HPDE6-E6E7 (cell line): Measurements from ENCODE around the gene SMIM35.
"Not testable (repeated sequence)": the region's sequence is repeated elsewhere in the genome, so short reads cannot be mapped to it uniquely, and the experiment has no call there.

Source experiments
- DNase-seq: peaks from one replicate; pipeline ENCODE4 v3.0.0; 2011; ENCODE audit warnings: missing footprints; ENCODE audit errors: extremely low spot score

The SMIM35 gene

DNA sequence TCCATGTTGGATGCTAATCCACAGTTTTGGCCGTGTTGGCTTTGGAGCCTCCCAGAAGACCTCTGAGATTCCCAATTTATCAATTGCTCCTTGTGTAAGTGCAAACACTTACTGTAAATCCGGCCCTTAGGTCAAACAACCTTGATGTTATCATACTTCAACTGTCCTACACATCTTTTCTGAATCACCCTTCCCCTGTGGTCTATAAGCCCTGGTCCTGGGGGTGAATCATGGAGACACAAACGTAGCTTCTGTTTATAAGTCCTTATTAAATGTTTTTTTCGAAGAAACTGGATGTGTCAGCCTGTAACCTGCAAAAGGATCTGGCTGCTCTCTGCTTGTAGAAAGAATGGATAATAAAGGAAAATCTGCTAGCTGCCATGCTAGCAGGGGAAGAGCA is 102.3 kb downstream of the SMIM35 start:
- DNase-seq, result no peak

DNA sequence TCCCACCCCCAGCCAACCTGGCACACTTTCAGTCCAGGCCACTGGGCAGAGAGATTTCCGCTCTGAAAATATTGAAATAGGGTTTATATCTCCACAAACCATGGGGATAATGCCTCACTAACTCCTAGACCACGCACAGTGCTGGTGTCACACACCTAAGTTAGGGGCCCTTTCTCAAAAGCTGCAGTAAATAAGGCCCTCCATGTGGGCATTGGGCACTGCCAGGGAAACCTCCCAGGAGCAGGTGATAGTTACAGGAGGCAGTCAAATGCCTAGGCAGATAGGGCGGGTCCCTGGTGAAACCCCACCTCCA is 103.6 kb downstream of the SMIM35 start:
- no peak for DNase-seq

DNA sequence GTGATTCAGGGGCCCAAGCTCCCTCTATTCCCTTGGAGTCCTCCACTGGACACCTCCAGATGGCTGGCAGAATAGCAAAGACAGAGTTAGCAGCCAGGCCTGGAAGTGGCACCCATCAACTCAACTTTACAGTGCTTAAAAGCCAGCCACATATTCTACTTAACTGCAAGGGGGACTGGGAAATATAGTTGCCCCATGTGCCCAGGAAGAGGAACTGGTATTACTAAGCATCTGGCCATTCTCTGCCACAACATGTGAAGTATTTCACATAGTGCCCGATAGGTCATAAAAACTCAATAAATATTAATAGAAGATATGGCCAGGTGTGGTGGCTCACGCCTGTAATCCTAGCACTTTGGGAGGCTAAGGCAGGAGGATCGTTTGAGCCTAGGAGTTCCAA is 106.0 kb downstream of the SMIM35 start:
- DNase-seq, result no peak

DNA sequence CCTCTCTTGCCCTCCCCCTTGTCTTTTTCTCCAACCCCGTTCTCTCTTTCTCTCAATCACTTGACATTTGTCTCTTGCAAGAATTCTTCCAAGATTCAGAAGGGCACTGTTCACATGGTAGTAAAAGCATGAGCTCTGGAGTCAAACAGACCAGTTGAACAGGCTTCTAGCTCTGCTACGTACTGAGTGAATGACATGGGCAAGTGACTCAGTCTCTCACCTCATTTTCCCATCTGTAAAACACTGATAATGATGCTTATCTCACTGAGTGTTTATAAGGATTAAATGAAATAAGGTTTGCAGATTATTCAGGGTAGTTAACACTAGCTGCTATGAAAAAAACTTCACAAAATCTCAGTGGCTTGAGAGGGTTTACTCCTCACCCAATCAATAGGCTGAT is 106.5 kb downstream of the SMIM35 start:
- no peak for DNase-seq

DNA sequence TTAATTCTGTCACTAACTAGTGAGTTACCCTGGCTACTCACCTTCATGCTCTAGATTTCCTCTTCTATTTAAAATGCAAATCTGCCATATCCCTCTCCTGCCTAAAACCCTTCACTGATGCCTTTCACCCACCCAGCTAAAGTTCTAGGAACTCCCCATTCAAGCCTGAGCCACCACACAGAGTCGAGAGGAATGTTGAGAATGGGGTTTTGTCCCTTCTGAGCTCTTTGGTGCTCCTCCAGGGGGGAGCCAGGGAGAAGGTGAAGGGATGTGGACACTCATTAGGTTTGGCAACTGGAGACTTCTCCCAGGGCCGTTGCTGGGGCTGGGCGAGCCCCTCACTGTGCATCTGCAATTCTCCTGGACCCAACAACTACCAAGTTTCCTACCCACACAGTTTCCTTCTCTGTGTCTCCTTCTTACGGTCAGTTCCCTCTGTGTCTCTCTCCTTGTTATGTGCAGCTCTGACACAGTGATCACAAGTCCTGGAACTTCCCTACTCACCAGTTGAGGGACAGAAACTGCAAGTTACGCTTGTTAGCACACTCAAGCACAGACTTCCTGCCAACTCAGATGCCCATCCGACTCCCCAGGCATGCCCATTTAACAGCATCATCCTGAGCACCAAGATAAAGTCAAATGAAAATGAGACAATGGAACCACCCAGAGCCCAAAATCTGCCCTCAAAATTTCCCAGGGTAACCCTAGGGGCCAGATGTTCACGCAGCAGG is 107.1 kb downstream of the SMIM35 start:
- DNase-seq, result no peak

DNA sequence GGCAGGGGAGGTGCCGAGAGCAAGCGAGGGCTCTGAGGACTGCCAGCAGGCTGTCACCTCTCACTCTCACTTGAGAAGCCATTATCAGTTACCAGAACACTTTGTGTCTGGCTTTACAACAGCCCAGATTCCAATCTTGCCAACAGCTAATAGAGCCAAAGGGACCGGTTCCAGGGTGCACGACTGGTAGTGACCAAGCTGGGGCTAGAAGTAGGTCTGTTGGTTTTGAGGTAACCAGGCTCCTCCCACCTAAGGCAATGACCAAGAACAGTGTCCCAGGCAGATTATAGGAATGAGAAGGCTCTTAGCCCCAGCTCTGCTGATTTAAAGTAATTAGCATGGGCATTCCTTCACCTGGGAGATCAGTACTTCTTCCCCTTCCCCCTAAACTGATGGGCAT is 107.8 kb downstream of the SMIM35 start:
- DNase-seq, result no peak

DNA sequence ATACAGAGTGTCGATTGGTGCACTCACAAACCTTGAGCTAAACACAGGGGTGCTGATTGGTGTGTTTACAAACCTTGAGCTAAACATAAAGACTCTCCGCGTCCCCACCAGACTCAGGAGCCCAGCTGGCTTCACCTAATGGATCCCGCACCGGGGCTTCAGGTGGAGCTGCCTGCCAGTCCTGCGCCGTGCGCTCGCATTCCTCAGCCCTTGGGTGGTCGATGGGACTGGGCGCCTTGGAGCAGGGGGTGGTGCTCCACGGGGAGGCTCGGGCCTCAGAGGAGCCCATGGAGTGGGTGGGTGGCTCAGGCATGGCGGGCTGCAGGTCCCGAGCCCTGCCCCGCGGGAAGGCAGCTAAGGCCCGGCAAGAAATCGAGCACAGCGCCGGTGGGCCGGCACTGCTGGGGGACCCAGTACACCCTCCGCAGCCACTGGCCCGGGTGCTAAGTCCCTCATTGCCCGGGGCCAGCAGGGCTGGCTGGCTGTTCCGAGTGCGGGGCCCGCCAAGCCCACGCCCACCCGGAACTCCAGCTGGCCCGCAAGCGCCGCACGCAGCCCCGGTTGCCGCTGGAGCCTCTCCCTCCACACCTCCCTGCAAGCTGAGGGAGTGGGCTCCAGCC is 108.4 kb downstream of the SMIM35 start:
- DNase-seq, result not testable (repeated sequence)

DNA sequence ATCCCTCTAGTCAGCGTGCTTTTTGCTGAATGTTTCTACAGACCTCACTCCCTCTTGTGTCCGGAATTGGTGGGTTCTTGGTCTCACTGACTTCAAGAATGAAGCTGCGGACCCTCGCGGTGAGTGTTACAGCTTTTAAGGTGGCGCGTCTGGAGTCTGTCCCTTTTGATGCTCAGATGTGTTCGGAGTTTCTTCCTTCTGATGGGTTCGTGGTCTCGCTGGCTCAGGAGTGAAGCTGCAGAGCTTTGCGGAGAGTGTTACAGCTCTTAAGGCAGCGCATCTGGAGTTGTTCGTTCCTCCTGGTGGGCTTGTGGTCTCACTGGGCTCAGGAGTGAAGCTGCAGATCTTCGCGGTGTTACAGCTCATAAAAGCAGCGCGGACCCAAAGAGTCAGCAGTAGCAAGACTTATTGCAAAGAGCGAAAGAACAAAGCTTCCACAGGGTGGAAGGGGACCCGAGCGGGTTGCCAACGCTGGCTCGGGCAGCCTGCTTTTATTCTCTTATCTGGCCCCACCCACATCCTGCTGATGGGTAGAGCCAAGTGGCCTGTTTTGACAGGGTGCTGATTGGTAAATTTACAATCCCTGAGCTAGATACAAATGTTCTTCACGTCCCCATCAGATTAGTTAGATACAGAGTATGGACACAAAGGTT is 109.0 kb downstream of the SMIM35 start:
- not testable (repeated sequence) for DNase-seq

DNA sequence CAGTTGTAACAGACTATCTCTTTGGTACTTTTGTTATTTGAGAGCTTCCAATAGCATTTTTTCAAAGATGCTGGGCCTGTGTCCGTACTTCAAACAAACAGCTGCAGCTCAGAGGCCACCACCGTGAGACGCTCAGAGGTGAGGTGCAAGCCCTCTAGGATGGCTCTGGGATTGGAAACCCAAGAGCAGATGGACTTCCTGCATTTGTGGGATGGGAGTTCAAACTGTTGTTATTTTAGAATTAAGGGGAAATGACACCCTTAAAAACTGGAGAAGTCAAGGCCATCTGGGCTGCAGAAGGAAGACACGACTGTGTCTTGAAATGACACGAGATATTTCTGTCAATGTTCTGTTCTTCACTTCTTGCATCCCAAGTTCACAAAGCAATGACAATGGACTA is 109.7 kb downstream of the SMIM35 start:
- no peak for DNase-seq

DNA sequence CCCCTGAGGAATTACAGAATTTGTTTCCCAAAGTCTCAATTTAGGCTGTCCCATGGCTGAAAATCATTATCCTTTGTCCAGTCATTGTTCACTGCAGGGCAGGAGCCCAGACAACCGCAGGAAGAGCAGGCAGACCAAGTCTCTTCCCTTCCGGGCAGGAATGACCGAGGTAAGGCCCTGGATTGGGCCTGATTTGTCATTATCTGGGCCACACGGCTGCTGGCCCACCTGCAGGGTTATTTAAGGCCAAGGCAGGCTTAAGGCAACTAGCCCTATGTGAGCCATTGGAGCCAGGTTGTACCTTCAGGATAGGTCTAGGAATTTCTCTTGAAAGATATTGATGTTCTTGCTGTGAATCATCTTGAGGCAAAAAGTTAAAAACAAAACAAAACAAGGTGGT is 110.3 kb downstream of the SMIM35 start:
- DNase-seq, result no peak

DNA sequence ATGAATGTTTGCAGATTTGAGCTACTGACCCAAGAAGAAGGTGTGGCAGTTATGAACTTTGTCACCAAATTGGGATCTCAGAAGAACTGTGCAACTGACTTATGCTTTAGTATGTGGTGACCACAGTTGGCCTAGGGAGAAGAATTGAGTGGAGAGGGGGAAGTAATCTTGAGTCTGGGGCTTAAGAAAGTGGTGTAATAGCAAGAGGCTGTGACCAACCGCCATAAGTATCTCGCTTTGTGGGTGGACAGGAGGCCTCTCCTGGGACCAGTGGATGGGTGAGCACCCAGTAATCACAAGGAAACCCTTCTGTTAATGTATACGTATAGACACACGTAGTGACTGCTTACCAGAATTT is 113.3 kb downstream of the SMIM35 start:
- DNase-seq, result no peak

DNA sequence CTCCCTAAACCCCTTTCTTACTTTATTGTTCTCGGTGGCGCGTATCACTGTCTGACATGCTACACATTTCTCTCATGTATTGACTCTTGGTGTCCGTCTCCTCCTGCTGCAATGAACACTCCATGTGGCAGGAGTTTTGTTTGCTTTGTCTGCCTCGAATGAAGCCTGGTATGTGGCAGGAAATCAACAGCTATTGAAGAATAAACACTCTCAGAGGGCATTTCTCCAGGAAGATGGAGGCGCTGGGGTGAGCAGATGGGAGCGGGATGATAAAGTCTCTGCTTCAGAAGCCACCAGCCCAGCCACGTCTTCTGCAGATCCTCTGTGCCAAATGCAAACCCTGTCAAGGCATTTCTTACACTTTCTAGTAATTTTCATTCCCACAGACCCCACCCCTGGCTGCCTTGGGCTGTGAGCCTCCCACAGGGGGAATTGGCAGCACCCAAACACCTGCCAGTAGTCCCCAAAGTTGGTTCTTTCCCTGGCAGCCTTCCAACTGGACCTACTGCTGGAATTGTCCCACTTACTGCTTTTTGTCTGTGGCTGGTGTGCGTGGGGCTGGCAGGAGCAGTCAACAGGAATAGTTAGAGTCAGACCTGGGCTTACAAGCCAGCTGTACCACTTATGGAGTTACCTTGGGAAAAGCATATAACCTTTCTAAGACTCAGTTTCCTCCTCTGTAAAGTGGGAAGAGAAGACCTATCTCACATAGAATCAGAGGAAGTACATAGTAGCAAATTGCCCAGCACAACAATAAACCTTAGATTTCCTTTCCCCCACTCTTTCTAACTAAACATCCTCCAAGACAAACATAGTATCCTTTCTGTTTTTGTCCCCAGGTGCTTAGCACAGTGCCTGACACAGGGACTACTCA is 113.9 kb downstream of the SMIM35 start:
- no peak for DNase-seq

DNA sequence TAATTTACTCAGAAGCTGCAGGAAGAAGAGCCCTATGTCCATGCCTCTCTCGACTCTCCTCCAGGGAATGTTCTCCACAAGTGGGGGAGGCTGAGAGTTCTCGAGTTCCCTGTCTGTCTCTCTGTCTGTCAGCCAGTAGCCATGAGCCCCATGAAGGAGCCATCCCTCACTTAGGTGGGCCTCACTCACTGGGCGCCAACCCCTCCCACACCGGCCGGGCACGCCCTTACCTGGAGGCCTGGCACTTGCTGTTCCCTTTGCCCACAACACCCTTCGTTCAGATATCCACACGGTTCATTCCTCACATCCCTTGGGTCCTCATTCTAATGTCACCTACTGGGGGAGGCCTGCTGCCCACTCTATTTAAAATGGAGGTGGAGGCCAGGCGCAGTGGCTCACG is 114.7 kb downstream of the SMIM35 start:
- no peak for DNase-seq

DNA sequence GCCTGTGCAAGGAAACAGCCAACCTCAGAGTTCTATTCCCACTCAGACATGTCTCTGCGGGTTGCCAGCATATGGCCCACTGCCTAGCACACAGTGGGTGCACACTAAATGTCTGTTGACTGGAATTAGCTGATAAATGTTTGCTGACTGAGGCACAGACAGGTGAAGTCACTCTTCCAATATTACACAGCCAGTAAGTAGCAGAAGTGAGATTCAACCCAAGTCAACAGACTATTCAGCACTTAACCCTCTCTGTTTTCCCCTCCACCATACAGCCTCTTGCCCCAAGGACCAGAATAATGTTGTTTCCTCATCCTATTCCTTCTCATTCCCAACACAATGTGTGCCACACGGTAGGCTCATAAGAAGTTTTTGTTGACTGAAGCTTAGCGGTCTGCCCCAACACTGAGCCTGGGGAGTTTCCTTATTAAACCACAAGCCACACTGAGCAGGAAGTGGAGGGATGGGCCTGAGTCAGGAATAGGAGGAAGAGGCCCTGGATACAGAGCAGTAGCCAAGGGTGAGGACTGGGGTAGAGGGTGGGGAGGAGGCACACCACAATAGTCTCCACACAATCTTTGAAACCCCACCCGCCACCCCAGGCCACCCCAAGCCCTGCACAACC is 116.3 kb downstream of the SMIM35 start:
- DNase-seq, result peak; percentile 51

DNA sequence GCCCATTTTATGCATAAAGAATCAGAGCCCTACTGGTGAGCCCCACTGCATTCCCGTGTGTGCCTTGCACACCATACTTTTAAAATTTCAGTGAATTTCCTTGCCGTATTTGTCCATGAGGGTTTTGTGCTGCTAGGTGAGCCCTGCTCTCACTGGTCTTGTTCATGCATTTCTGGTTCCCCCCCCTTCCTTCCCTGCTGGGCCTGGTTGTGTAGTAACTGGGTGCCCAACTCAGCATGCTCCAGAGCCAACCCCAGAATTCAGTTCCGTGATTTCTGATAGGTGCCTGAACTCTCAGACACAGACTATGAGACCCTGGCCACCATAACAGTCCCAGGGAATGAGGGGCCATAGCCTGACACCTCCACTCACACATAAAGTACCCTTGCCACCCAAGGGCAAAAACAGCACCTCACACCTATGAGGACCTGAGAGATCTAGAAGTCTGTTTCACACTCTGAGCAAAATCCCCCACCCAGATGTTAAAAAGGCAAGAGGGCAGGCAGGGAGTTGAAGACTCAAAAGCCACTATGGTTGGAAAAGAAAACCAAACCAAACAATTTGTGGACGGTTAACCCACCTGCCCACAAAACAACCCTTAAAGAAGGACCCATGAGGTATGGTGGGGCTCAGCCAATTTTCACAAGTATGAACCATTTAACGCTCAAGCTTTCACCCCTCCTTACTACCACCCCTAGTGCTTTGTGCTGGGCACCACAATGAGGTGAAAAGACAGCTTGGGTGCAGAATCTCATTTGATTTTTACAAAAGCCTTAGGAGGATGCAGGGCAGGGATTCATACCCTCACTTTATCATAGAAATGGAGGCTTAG is 117.4 kb downstream of the SMIM35 start:
- no peak for DNase-seq

DNA sequence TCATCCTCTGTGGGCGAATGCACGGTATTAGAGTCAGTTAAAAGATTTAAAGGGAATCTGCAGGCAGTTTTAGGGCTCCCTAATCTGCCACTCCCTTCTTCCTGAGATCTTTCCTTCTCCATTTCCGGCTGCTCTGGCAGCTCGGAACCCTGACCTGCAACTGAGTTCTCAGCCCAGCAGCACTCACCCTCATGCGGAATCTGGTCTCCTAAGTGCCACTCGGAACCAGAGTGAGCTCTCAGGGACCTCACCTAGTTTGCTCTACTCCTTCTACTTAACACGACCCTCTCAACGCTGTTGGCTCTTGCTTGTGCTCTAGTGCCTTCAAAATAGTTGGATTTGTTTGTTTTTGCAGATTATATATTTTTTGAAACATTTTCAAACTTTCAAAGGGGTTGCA is 119.9 kb downstream of the SMIM35 start:
- no peak for DNase-seq

DNA sequence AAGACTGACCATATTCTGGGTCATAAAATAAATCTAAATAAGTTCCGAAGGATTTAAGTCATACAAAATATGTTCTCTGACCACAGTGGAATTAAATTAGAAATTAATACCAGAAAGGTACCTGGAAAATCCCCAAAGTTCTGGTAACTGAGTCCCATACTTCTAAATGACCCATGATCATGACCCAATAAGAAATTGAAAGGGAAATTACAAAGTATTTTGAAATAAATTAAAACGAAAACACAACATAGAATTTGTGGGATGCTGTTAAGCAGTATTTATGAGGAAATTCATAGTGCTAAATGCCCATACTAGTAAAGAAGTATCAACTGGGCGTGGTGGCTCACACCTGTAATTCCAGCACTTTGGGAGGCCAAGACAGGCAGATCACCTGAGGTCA is 123.9 kb downstream of the SMIM35 start:
- no peak for DNase-seq

DNA sequence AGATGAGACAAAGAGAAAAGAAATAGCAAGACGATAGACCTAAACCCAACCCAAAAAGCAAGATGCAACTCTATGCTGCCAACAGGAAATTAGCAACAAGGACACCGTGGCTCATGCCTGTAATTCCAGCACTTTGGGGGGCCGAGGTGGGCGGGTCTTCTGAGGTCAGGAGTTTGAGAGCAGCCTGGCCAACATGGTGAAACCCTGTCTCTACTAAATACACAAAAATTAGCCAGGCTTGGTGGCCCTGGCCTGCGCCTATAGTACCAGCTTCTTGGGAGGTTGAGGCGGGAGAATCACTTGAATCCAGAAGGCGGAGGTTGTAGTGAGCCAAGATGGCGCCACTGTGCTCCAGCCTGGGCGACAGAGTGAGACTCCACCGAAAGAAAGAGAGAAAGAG is 124.9 kb downstream of the SMIM35 start:
- no peak for DNase-seq

DNA sequence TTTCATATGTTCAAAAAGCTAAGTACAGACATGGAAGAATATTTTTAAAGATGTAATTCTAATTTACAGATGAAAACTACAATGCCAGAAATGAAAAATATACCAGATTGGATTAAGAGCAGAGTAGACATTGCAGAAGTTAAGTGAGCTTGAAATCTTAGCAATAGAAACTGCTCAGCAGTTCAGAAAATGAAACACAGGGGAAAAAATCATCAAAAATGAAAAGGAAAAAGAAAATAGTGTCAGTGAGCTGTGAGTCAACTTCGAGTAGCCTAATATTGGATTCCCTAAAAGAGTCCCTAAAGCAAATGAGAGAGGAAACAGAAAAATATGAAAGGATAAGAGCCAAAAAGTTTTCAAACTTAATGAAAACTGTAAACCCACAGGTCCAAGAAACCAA is 126.4 kb downstream of the SMIM35 start:
- no peak for DNase-seq

DNA sequence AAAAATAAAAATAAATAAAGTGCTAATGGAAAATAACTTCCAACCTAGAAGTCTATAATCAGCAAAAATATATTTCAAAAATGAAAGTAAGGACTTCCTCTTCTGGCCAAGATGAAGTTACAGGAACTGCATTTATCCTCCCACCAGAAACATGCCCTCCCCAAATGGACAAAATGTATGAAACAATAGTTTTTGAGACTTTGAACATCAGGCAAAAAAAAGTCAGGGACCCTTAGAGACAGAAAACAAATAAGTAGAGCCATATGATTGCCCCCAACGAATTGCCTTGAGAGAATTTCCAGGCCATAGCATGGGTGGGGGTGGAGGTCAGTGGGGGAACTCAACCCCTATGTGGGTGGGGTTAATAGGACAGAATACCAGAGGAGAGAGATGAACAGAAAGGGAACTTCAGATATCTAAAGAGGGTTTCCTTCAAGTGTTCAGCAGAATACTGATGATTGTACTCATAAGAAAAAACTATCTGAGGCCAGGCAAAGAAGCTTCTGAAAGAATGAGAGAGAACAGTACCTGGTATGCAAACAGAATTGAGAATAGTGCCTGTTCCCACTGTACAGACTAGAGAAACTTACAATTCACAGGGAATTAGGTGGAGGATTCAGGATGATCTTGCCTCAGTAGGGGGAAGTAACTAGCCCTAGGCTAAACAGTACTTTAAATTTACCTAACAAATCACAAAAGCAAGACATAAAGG is 127.2 kb downstream of the SMIM35 start:
- no peak for DNase-seq

DNA sequence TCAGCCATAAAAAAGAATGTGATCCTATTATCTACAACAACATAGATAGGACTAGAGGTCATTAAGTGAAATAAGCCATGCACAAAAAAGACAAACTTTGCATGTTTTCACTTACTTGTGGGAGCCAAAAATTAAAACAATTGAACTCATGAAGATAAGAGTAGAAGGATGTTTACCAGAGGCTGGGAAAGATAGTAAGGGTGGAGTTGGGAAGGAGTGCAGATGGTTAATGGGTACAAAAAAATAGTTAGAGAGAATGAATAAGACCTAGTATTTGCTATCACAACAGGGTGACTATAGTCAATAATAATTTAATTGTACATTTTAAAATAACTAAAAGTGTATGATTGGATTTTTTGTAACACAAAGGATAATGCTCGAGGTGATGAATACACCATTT is 127.8 kb downstream of the SMIM35 start:
- no peak for DNase-seq
